Hepatocyte (in vitro differentiated cells): ENCODE data around the gene CLIP2.
"Not testable (repeated sequence)": the region's sequence is repeated elsewhere in the genome, so short reads cannot be mapped to it uniquely, and the experiment has no call there.

Experiments
- CTCF ChIP-seq: fragments of 200-600 bp; sonication (generic); IDR thresholded peaks from 2 replicates; pipeline ENCODE4 v1.5.1; 2016; ENCODE audit warnings: antibody characterized with exemption, mild to moderate bottlenecking; ENCODE audit not compliant: poor library complexity
- EZH2 ChIP-seq: fragments of 200-600 bp; sonication (generic); IDR thresholded peaks from 2 replicates; pipeline ENCODE4 v1.6.1; 2016; ENCODE audit warnings: antibody characterized with exemption, mild to moderate bottlenecking, borderline replicate concordance

- not testable (repeated sequence) for TF ChIP-seq CTCF, EZH2
These were observed 141.2 kb downstream of the CLIP2 start for GRCh38 chr7:74430409-74430808.
